ENCODE measurements around the gene IGDCC3.

GRCh38 chr15:65369651-65370050, 8.2 kb downstream of the IGDCC3 start:
- no peak for TF ChIP-seq CTCF (IDR thresholded peaks at IDR 0.05; ENCODE audit: poor library complexity, severe bottlenecking)
- TF ChIP-seq, protein P1, sequence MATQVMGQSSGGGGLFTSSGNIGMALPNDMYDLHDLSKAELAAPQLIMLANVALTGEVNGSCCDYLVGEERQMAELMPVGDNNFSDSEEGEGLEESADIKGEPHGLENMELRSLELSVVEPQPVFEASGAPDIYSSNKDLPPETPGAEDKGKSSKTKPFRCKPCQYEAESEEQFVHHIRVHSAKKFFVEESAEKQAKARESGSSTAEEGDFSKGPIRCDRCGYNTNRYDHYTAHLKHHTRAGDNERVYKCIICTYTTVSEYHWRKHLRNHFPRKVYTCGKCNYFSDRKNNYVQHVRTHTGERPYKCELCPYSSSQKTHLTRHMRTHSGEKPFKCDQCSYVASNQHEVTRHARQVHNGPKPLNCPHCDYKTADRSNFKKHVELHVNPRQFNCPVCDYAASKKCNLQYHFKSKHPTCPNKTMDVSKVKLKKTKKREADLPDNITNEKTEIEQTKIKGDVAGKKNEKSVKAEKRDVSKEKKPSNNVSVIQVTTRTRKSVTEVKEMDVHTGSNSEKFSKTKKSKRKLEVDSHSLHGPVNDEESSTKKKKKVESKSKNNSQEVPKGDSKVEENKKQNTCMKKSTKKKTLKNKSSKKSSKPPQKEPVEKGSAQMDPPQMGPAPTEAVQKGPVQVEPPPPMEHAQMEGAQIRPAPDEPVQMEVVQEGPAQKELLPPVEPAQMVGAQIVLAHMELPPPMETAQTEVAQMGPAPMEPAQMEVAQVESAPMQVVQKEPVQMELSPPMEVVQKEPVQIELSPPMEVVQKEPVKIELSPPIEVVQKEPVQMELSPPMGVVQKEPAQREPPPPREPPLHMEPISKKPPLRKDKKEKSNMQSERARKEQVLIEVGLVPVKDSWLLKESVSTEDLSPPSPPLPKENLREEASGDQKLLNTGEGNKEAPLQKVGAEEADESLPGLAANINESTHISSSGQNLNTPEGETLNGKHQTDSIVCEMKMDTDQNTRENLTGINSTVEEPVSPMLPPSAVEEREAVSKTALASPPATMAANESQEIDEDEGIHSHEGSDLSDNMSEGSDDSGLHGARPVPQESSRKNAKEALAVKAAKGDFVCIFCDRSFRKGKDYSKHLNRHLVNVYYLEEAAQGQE (IDR thresholded peaks at IDR 0.05; ENCODE audit: borderline replicate concordance), result no peak
- TF ChIP-seq POLR2AphosphoS5 (IDR thresholded peaks at IDR 0.05), result no peak
- TF ChIP-seq EZH2 (IDR thresholded peaks at IDR 0.05; ENCODE audit: borderline replicate concordance, insufficient read depth, low read length, poor library complexity, severe bottlenecking), result no peak
- TF ChIP-seq MXI1 (conservative IDR thresholded peaks at IDR 0.05; ENCODE audit: poor library complexity, severe bottlenecking), result no peak
- no peak for TF ChIP-seq EP300 (conservative IDR thresholded peaks at IDR 0.05; ENCODE audit: poor library complexity, severe bottlenecking)
- TF ChIP-seq RAD21 (conservative IDR thresholded peaks at IDR 0.05), result no peak
